K562 (cell line): ENCODE measurements around the gene LRMDA. TPM values are rescaled to one million over a fixed set of nuclear protein-coding genes. Genes with fewer than 3 reads are reported as not detected.
A peak's percentile ranks its signal among the peaks of the same experiment; 100 is the strongest.

Experiments used
- ATAC-seq: fragments of 200-7000 bp; cut with Tn5 transposase; 3 replicates; pipeline ENCODE4 v1.9.1; 2020; ENCODE audit warnings: moderate library complexity
- BruUV-seq: library from RNA; stranded (reverse); fragments of 400-500 nt; replicated peaks from 2 replicates; lab custom pipeline; 2021; lab: Mats Ljungman, UMichigan
- CTCF ChIA-PET: fragments of 300-600 bp; formaldehyde crosslinking; extraction: SDS; loops from one replicate; lab custom pipeline; 2021; ENCODE audit warnings: low intra/inter-chr PET ratio; lab: Yijun Ruan, JAX
- POLR2A ChIA-PET: fragments of 300-600, 350-650 bp; sonication (Branson Sonifier 250); formaldehyde crosslinking; extraction: SDS; loops from one replicate; lab custom pipeline; 2021; ENCODE audit warnings: antibody characterized with exemption, inconsistent platforms; lab: Yijun Ruan, JAX
- DNase-seq, 4 experiments: peaks; one replicate each; pipeline versions ENCODE4 v3.0.0 to v3.0.0-alpha.2; 2011 to 2018; ENCODE audit warnings: low spot score in 3 of 4, mixed read lengths in 3 of 4; ENCODE audit errors: extremely low read depth in 1 of 4
- FAIRE-seq: peaks from 2 replicates; lab custom pipeline; 2011; peaks lifted over from hg19 to GRCh38; lab: Jason Lieb, UNC
- H2AFZ ChIP-seq: 2 replicates; pipeline ENCODE4 v1.6.0; 2011; ENCODE audit warnings: low read depth, low read length, control low read depth, inconsistent platforms
- H3K27ac ChIP-seq: fragments of 200-600 bp; 3 replicates; pipeline ENCODE4 v1.8.0; 2011; ENCODE audit warnings: low read depth, mild to moderate bottlenecking, control low read depth, inconsistent platforms, low read length, moderate library complexity, mixed read lengths; ENCODE audit errors: extremely low read depth
- H3K27me3 ChIP-seq, 2 experiments: fragments of 300-600 bp in 1 of 2; 2 replicates in 1 of 2; 3 replicates in 1 of 2; pipeline versions ENCODE4 v1.6.0 to v1.8.0; 2011; ENCODE audit warnings: inconsistent platforms in 2 of 2, low read length in 2 of 2, mild to moderate bottlenecking in 1 of 2, mixed read lengths in 1 of 2, moderate library complexity in 1 of 2; ENCODE audit not compliant: control insufficient read depth in 2 of 2, insufficient read depth in 2 of 2
- H3K36me3 ChIP-seq: fragments of 300-600 bp; 3 replicates; pipeline ENCODE4 v1.8.0; 2011; ENCODE audit warnings: mild to moderate bottlenecking, low read length, inconsistent platforms; ENCODE audit not compliant: control insufficient read depth, insufficient read depth
- H3K4me1 ChIP-seq, 2 experiments: fragments of 200-600 bp in 1 of 2; replicated peaks in 1 of 2; 2 replicates in 1 of 2; 3 replicates in 1 of 2; pipeline versions ENCODE4 v1.5.1 to v1.8.0; 2011; ENCODE audit warnings: inconsistent platforms in 2 of 2, low read length in 2 of 2, mild to moderate bottlenecking in 1 of 2, mixed read lengths in 1 of 2, moderate library complexity in 1 of 2; ENCODE audit not compliant: control insufficient read depth in 2 of 2, insufficient read depth in 2 of 2
- H3K4me2 ChIP-seq: 2 replicates; pipeline ENCODE4 v1.6.1; 2011; ENCODE audit warnings: low read length, control low read depth, inconsistent platforms, mixed read lengths; ENCODE audit not compliant: insufficient read depth
- H3K4me3 ChIP-seq: fragments of 200-600 bp; sonication (generic), shearing (Covaris generic); 2 replicates; pipeline ENCODE4 v1.5.1; 2016; ENCODE audit warnings: control low read depth, inconsistent platforms
- H3K79me2 ChIP-seq: fragments of 200-600 bp; 3 replicates; pipeline ENCODE4 v1.8.0; 2011; ENCODE audit warnings: low read length, inconsistent platforms; ENCODE audit not compliant: control insufficient read depth, insufficient read depth
- H3K9ac ChIP-seq, 2 experiments: 2 replicates each; pipeline versions ENCODE4 v1.6.0 to v1.6.1; 2011; ENCODE audit warnings: low read depth in 2 of 2, low read length in 2 of 2, control low read depth in 1 of 2, inconsistent platforms in 1 of 2, mild to moderate bottlenecking in 1 of 2, mixed read lengths in 1 of 2; ENCODE audit not compliant: insufficient read depth in 1 of 2
- H3K9me1 ChIP-seq: one replicate; pipeline ENCODE4 v1.6.0; 2011; ENCODE audit warnings: inconsistent platforms, mild to moderate bottlenecking, low read length, moderate library complexity; ENCODE audit not compliant: control insufficient read depth, insufficient read depth
- H3K9me3 ChIP-seq: replicated peaks from 2 replicates; pipeline ENCODE4 v1.5.1; 2011; ENCODE audit warnings: low read depth, low read length, inconsistent platforms; ENCODE audit not compliant: control insufficient read depth, insufficient read depth
- H4K20me1 ChIP-seq: replicated peaks from 2 replicates; pipeline ENCODE4 v1.6.1; 2011; ENCODE audit warnings: low read length, inconsistent platforms, mixed read lengths; ENCODE audit not compliant: control insufficient read depth, insufficient read depth
- CHD1 ChIP-seq: fragments of 200-600 bp; sonication (generic); IDR thresholded peaks from one replicate; pipeline ENCODE4 v1.6.1; 2012; ENCODE audit warnings: mild to moderate bottlenecking, moderate library complexity, low read length, inconsistent platforms
- HIVEP1 ChIP-seq: fragments of 250-450 bp; sonication (Bioruptor Pico); IDR thresholded peaks from 2 replicates; pipeline ENCODE4 v1.4.0; 2020; ENCODE audit warnings: mild to moderate bottlenecking
- HMG20A ChIP-seq: fragments of 450-650 bp; formaldehyde crosslinking; conservative IDR thresholded peaks from 2 replicates; pipeline ENCODE4 v1.4.0; 2020; ENCODE audit warnings: mild to moderate bottlenecking, mixed read lengths
- NFIC ChIP-seq: fragments of 450-650 bp; IDR thresholded peaks from 2 replicates; pipeline ENCODE4 v1.6.1; 2017; ENCODE audit warnings: mild to moderate bottlenecking, inconsistent platforms
- WHSC1 ChIP-seq: IDR thresholded peaks from one replicate; pipeline ENCODE4 v1.6.1; 2012; ENCODE audit warnings: low read length, control low read depth, inconsistent platforms
- in situ Hi-C: fragments of 300-500 bp; cut with MboI; formaldehyde crosslinking; loops from 4 replicates; pipeline ENCODE4 v1.15.0; 2018; ENCODE audit warnings: inconsistent platforms, mixed read lengths
- intact Hi-C: fragments of 100-400 bp; cut with micrococcal nuclease; formaldehyde crosslinking; loops from 2 replicates; pipeline ENCODE4 v1.14.2; 2022
- polyA plus RNA-seq, 8 experiments: library from polyadenylated mRNA; depleted of rRNA in 4 of 8; stranded (reverse) in 5 of 8; unstranded in 3 of 8; fragments of >200 nt; fragmentation: Nextera tagmentation in 2 of 8; fragmentation: Illumina TruSeq in 1 of 8; extraction: Ambion mirVana in 2 of 8; extraction: Trizol in 1 of 8; gene quantifications; 2 replicates each; pipeline versions ENCODE4 v1.2.1 to v1.2.3, GENCODE V29; 2011 to 2014; ENCODE audit warnings: inconsistent platforms in 1 of 8, missing spikeins in 1 of 8
- total RNA-seq, 7 experiments: library from RNA; depleted of rRNA in 6 of 7; stranded (reverse); fragments of >200 nt in 6 of 7; fragmentation: Illumina TruSeq in 2 of 7; extraction: Trizol in 2 of 7; gene quantifications; 2 replicates each; pipeline versions ENCODE4 v1.2.1 to v1.2.3, GENCODE V29; 2011 to 2021; ENCODE audit warnings: low replicate concordance in 1 of 7
- TF ChIP-seq, protein P1 (sequence below): sonication (generic); formaldehyde crosslinking; IDR thresholded peaks from 2 replicates; pipeline ENCODE4 v1.8.1; 2022; ENCODE audit warnings: missing genetic modification reagents

Gene LRMDA
- total and polyA plus RNA-seq, 9 of the 15 experiments (the other 6 are each of a cell fraction or from before 2014, with no cell fraction given): 0.25 TPM; not detected in 8

- no peak overlapping the region for H3K27ac ChIP-seq
These were observed 850.2 kb downstream of the LRMDA start for GRCh38 chr10:76281659-76282058.

More at GRCh38 chr10:76281659-76282058, 850.2 kb downstream of the LRMDA start:
- Histone ChIP-seq H3K4me2 (no peak overlapping the region), H3K9me1 (no peaks in the 10 kb centered on the region), H3K79me2 (no peaks in the 10 kb centered on the region), H3K4me3 (no peak overlapping the region), H3K27me3 (no peaks in the 10 kb centered on the region), H3K9ac (no peak overlapping the region), H4K20me1 (no peaks in the 10 kb centered on the region), H3K36me3 (no peaks in the 10 kb centered on the region), H3K9me3 (no peaks in the 10 kb centered on the region; the same call in 1 of the 2 replicates), H3K4me1 (no peaks in the 10 kb centered on the region), H2AFZ (no peak overlapping the region)
- BruUV-seq: no TSS peak
- CTCF ChIA-PET: no interaction called here
- POLR2A ChIA-PET: no interaction called here
- in situ Hi-C loops (no loop called here), intact Hi-C loops (no loop called here)
- no peak for ATAC-seq
- DNase-seq: no peak
- TF ChIP-seq HIVEP1 (CRISPR knock-in tag) (no peak), WHSC1 (no peak), HMG20A (CRISPR knock-in tag) (no peak), NFIC (0 out of 2 replicates have a peak, but pooled peaks have one; percentile 8), CHD1 (no peak)
- TF ChIP-seq, protein P1, sequence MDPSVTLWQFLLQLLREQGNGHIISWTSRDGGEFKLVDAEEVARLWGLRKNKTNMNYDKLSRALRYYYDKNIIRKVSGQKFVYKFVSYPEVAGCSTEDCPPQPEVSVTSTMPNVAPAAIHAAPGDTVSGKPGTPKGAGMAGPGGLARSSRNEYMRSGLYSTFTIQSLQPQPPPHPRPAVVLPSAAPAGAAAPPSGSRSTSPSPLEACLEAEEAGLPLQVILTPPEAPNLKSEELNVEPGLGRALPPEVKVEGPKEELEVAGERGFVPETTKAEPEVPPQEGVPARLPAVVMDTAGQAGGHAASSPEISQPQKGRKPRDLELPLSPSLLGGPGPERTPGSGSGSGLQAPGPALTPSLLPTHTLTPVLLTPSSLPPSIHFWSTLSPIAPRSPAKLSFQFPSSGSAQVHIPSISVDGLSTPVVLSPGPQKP (CRISPR knock-in tag): no peak
- FAIRE-seq: no peak
